Medulla oblongata (tissue), 1 donor: Measurements from ENCODE around the gene XXYLT1.
"Not testable (repeated sequence)": the region's sequence is repeated elsewhere in the genome, so short reads cannot be mapped to it uniquely, and the experiment has no call there.

Experiments used
- DNase-seq: peaks from one replicate; pipeline ENCODE4 v3.0.0-alpha.2; 2015; ENCODE audit errors: extremely low spot score

Gene XXYLT1

GRCh38 chr3:195208183-195208582, 62.8 kb downstream of the XXYLT1 start:
- no peak for DNase-seq

- DNase-seq = no peak
These were observed 63.2 kb downstream of the XXYLT1 start for GRCh38 chr3:195207731-195208130.

DNA sequence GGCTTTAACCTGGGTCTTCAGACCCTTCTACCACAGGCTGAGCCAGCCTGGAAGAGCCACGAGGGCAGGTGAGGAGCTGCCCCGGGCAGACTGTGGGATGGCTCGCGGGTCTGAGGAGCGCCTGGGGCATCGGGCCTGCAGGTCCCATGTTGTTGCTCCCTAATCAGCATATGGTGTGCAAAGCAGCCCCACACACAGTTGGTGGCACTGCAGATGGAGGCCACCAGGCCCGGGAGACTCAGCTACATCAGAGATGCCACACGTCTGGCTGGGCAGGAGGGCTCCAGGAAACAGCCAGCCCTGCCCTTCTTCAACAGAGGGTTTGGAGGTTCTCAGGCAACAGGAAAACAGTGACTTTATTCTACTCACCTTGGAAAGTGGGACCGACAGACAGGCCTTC, 63.9 kb downstream of the XXYLT1 start:
- no peak for DNase-seq

- DNase-seq = no peak
These were observed 66.4 kb downstream of the XXYLT1 start for GRCh38 chr3:195204360-195205163.

DNA sequence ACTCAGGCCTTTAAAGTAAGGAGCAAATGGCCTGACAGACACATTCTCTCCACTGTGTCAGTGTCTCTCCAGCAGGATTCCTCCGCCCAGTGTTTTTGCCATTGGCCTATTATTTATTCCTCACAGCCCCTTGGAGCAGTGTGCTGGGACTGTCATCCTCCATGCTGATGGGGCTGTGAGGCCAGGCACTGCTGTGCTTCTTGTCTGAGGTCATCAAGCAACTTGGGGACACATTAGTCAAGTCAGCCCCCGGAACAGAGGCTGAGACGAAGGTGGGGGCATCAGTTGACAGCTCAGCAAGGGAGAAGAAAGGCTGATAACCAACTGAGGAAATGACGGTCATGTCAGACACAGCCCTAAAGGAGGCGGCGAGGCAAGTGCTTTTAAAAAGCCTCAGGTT, 67.4 kb downstream of the XXYLT1 start:
- DNase-seq = no peak

- DNase-seq = no peak
These were observed 69.7 kb downstream of the XXYLT1 start for GRCh38 chr3:195201295-195201694.

GRCh38 chr3:195200010-195200822, 70.7 kb downstream of the XXYLT1 start:
- no peak for DNase-seq

DNA sequence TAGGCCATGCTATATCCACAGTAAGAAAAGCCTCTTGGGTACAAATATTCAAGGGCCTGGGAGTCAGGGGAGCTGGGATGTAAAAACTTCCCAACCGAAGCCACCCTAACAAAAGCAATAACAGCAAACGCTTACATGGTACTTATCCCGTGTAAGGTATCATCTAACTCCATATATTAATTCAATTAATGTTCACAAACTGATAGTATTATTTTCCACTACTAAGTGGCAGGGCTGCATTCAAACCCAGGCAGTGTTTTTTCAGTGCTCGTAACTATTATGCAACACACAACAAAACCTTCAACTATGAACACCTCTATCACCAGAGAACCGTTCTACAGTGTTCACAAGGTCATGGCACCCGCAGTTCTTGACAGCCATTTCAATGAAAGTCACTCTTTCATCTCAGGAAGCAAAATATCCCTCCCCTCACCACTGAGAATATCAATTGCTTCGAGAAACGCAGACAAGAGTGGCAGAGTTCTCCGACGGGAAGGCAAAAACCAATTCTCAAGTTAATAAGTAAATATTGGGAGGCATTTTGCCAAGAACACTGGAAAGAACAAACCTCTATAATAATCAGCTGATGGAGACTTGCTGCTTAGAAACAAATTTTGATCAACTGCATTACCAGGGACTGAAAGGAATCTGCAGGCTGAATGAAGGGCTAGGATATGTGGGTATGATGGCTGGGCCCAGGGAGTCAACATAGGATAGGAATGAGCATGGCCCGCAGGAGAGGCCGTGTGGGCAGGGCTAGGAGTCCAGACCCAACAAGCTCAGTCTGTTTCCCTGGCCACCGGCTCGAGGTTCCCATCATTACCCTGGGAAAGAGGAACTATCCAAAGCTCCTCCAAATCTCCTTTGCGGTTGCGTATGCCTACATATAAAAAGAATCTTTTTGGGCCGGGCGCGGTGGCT, 72.3 kb downstream of the XXYLT1 start:
- DNase-seq = no peak

- no peak for DNase-seq
These were observed 73.1 kb downstream of the XXYLT1 start for GRCh38 chr3:195197765-195198425.

DNA sequence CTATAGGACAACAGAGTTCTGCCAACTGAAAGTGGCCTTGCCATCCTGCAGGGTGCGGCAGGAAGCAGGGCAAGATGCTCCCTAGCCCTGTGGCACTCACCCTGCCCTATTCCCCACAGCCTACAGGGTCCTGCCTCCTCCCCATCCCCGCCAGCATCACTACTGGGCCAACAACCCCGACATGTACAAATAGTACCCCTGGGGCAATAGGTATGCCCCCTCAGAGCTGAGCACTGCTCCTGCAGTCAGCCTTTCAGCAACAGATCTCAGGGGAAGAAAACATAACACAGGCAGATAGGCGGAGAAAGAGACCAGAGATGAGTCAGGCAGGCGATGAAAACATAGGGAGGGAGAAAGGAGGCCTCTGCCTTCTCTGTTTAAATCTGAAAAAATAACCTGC, 74.7 kb downstream of the XXYLT1 start:
- no peak for DNase-seq

- DNase-seq = peak; percentile 95
These were observed 75.4 kb downstream of the XXYLT1 start for GRCh38 chr3:195195321-195196209.

GRCh38 chr3:195194559-195195206, 76.3 kb downstream of the XXYLT1 start:
- DNase-seq = no peak

DNA sequence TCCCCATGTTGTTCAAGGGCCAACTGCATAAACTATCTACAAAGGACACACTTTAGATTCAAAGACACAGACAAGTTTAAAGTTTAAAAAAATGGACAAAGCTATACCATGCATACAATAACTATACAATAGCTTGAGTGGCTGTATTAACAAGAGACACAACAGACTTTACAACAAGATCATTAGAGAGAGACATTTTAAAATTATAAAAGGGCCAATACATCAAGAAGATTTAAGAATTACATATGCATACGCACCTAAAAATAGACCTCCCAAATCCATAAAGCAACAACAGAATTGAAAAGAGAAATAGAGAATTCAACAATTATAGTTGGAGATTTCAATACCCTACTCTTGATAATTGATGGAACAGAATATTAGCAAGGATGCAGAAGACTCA, 79.4 kb downstream of the XXYLT1 start:
- no peak for DNase-seq

DNA sequence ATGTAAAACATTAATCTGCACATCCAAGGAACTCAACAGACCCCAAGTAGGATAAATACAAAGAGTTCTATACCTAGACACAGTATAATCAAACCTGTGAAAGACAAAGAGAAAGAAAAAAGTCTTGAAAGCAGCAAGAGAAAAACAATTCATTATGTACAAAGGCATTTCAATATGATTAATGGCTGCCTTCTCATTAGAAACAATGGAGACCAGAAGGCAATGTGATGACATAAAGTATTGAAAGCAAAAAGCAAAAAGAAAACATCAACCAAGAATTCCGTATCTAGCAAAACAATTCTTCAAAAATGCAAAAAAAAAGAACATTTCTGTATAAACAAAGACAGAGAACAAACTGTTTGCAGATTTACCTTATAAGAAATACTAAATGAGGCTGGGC, 81.1 kb downstream of the XXYLT1 start:
- DNase-seq = no peak

- no peak for DNase-seq
These were observed 82.5 kb downstream of the XXYLT1 start for GRCh38 chr3:195188426-195188927.

DNA sequence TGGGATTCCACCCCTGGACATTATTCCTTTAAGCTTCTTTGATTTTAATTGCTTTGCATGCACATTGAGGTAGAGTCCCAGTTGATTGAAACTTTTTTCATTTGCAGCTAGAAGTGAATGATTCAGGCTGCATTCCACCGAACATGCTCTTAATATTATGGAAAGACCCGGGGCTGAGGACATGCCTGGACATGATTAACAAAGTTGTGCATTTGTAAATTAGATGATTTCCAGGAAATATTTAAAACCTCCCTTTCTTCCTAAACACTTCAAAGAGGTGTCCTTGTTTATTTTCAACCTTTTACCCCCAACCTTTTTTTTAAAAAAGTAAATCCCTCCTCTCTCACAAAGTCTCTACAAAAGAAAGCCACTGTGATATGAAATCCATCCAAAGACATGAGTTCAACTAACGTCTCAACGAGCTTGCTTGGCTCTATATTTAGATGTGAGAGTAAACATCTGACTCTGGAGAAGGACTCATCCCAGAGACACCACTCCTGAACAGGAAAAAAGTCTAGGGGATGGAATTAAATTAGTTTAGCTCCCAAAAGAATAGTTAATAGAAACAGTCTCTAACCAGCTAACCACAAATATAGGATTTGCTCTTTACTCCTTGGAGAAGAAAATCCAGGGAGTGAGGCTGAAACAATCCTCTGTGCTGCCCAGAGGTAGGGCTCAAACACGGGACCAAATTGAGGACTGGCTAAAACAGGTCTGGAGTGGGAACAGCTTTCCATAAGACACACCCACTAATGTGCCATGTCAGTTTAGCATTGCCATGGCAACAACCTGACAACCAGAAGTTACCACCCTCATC, 83.1 kb downstream of the XXYLT1 start:
- DNase-seq = no peak

- DNase-seq = not testable (repeated sequence)
These were observed 84.3 kb downstream of the XXYLT1 start for GRCh38 chr3:195186710-195187047.

DNA sequence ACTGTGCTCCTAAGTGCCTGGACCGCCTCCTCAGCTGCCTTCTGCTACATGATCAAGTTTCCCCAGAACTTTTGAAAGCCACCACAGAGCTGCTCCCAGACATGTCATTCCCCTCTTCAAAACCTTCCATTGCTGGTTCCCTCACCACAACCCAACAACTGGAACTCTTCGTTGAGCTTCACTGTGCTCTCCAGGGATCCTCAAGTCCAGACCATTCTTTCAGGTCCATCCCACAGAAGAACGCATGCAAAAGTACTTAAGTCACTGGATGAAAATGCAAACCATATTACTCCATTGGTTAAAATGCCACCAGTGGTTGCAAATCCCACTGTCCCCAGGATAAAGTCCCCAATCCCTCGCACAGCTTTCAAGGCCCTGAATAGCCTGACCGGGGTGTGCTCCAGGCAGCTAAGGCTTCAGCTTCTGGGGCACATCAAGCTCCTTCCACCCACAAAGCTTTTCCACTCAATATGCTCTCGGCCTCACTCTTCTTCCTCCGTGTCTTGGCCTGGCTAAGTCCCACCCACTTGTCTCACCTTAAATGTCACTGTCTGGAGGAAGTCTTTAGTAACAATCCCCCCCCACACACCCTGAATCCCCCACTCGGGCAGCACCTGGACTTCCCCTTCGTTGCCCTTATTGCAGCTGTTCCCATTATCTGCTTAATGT, 84.8 kb downstream of the XXYLT1 start:
- no peak for DNase-seq
